PC-3 (cell line): Measurements from ENCODE around the gene GJC1. TPM values are rescaled to one million over a fixed set of nuclear protein-coding genes. Genes with fewer than 3 reads are reported as not detected.

Experiments
- ATAC-seq: fragments of 200-7000 bp; cut with Tn5 transposase; 2 replicates; pipeline ENCODE4 v1.9.1; 2020; ENCODE audit warnings: mild to moderate bottlenecking, moderate library complexity
- BruUV-seq: library from RNA; stranded (reverse); fragments of 400-500 nt; replicated peaks from 2 replicates; lab custom pipeline; 2021; lab: Mats Ljungman, UMichigan
- CTCF ChIA-PET: fragments of 300-600 bp; sonication (Branson Sonifier 250); formaldehyde crosslinking; loops from one replicate; lab custom pipeline; 2022; ENCODE audit warnings: antibody characterized with exemption; lab: Charles Lee
- POLR2A ChIA-PET: fragments of 300-600 bp; sonication (Branson Sonifier 250); formaldehyde crosslinking; loops from one replicate; lab custom pipeline; 2022; ENCODE audit warnings: antibody characterized with exemption; ENCODE audit not compliant: unreplicated experiment; lab: Charles Lee
- DNase-seq: peaks from one replicate; pipeline ENCODE4 v3.0.0-alpha.2; 2015
- H2AFZ ChIP-seq: fragments of 300-600 bp; sonication (generic); 2 replicates; pipeline ENCODE4 v1.6.0; 2016; ENCODE audit warnings: antibody characterized with exemption, low read length
- H3F3A ChIP-seq: fragments of 300-600 bp; sonication (generic); one replicate; pipeline ENCODE4 v1.6.0; 2017; ENCODE audit warnings: antibody characterized with exemption, low read length, control low read depth, mild to moderate bottlenecking; ENCODE audit not compliant: unreplicated experiment
- H3K27ac ChIP-seq: fragments of 300-600 bp; sonication (generic); 2 replicates; pipeline ENCODE4 v1.5.1; 2016; ENCODE audit warnings: mild to moderate bottlenecking, low read length
- H3K27me3 ChIP-seq: fragments of 300-600 bp; sonication (generic); 2 replicates; pipeline ENCODE4 v1.6.1; 2016; ENCODE audit warnings: low read length, mixed read lengths
- H3K36me3 ChIP-seq: fragments of 300-600 bp; sonication (generic); 2 replicates; pipeline ENCODE4 v1.6.1; 2016; ENCODE audit warnings: low read depth, mixed run types, low read length, mixed read lengths
- H3K4me1 ChIP-seq: fragments of 300-600 bp; sonication (generic); 2 replicates; pipeline ENCODE4 v1.5.1; 2016; ENCODE audit warnings: low read length; ENCODE audit not compliant: insufficient read depth
- H3K4me2 ChIP-seq: fragments of 300-600 bp; sonication (generic); 2 replicates; pipeline ENCODE4 v1.6.0; 2016; ENCODE audit warnings: low read length
- H3K4me3 ChIP-seq: fragments of 300-600 bp; sonication (generic); 2 replicates; pipeline ENCODE4 v1.5.1; 2016; ENCODE audit warnings: mild to moderate bottlenecking, low read length, mixed read lengths
- H3K79me2 ChIP-seq: fragments of 300-600 bp; sonication (generic); 2 replicates; pipeline ENCODE4 v1.6.1; 2017; ENCODE audit warnings: low read length, mixed read lengths
- H3K9ac ChIP-seq: fragments of 300-600 bp; sonication (generic); 2 replicates; pipeline ENCODE4 v1.6.0; 2016; ENCODE audit warnings: mild to moderate bottlenecking, low read length
- H3K9me2 ChIP-seq: fragments of 300-600 bp; sonication (generic); replicated peaks from 2 replicates; pipeline ENCODE4 v1.6.1; 2016; ENCODE audit warnings: mixed run types, low read length, mixed read lengths
- H3K9me3 ChIP-seq: fragments of 300-600 bp; sonication (generic); 2 replicates; pipeline ENCODE4 v1.6.1; 2016; ENCODE audit warnings: low read length, mixed read lengths
- H4K20me1 ChIP-seq: fragments of 300-600 bp; sonication (generic); 2 replicates; pipeline ENCODE4 v1.6.1; 2016; ENCODE audit warnings: low read length, mixed read lengths
- CTCF ChIP-seq: fragments of 300-600 bp; sonication (generic); conservative IDR thresholded peaks from 2 replicates; pipeline ENCODE4 v1.5.1; 2017; ENCODE audit warnings: antibody characterized with exemption, low read depth, mild to moderate bottlenecking, low read length
- EZH2 ChIP-seq: fragments of 300-600 bp; sonication (generic); IDR thresholded peaks from one replicate; pipeline ENCODE4 v1.6.1; 2017; ENCODE audit warnings: antibody characterized with exemption, mild to moderate bottlenecking, low read length; ENCODE audit not compliant: unreplicated experiment
- EZH2phosphoT487 ChIP-seq: fragments of 300-600 bp; sonication (generic); IDR thresholded peaks from 2 replicates; pipeline ENCODE4 v1.6.1; 2018; ENCODE audit warnings: mild to moderate bottlenecking, antibody characterized with exemption, low read length, borderline replicate concordance
- intact Hi-C: fragments of 100-400 bp; cut with micrococcal nuclease; formaldehyde crosslinking; loops from 2 replicates; pipeline ENCODE4 v1.9.0; 2023
- total RNA-seq: library from RNA; depleted of rRNA; stranded (reverse); fragments of >200 nt; gene quantifications from 2 replicates; pipeline ENCODE4 v1.2.3, GENCODE V29; 2014

The GJC1 gene
- total RNA-seq, 1 experiment from 2014 or later = 17.1 TPM

DNA sequence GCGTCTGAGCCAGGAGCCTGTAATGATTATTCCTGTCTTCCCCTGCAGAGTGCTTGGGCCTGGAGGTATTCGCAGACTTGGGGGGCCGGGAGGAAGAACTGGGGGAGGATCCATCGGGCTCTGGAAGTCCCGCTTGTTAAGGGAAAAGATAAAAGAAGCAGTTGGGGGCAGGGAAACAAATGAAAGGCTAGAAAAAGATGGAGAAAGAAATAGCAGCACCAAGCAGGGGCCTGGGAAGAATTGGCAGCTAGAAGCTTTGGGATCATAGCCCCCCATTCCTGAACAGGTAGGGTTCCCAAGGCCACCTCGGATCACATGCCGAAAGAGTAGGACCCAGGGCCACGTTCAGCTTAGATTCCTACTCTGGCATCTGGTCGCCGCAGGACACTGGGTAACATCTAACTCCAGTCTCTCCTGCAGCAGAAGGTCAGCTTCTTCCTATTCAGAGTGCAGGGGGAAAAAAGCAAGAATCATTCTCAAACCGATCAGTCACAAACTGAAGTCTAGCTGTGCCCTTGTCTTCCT is 47.7 kb downstream of the GJC1 start:
- Histone ChIP-seq H3K4me1 (no peaks in the 10 kb centered on the region), H3K36me3 (no peaks in the 10 kb centered on the region), H3K9me2 (no peaks in the 10 kb centered on the region), H3K27me3 (no peaks in the 10 kb centered on the region), H2AFZ (no peak overlapping the region), H3K9me3 (no peaks in the 10 kb centered on the region), H3K27ac (no peak overlapping the region), H3K4me3 (no peak overlapping the region), H3K4me2 (no peak overlapping the region), H4K20me1 (no peaks in the 10 kb centered on the region), H3K79me2 (no peaks in the 10 kb centered on the region), H3F3A (no peaks in the 10 kb centered on the region), H3K9ac (no peak overlapping the region)
- CTCF ChIA-PET = no interaction called here
- TF ChIP-seq CTCF (no peak), EZH2phosphoT487 (no peak), EZH2 (no peak)
- no peak for ATAC-seq
- intact Hi-C loops = no loop called here
- POLR2A ChIA-PET = no interaction called here
- no TSS peak for BruUV-seq
- no peak for DNase-seq

DNA sequence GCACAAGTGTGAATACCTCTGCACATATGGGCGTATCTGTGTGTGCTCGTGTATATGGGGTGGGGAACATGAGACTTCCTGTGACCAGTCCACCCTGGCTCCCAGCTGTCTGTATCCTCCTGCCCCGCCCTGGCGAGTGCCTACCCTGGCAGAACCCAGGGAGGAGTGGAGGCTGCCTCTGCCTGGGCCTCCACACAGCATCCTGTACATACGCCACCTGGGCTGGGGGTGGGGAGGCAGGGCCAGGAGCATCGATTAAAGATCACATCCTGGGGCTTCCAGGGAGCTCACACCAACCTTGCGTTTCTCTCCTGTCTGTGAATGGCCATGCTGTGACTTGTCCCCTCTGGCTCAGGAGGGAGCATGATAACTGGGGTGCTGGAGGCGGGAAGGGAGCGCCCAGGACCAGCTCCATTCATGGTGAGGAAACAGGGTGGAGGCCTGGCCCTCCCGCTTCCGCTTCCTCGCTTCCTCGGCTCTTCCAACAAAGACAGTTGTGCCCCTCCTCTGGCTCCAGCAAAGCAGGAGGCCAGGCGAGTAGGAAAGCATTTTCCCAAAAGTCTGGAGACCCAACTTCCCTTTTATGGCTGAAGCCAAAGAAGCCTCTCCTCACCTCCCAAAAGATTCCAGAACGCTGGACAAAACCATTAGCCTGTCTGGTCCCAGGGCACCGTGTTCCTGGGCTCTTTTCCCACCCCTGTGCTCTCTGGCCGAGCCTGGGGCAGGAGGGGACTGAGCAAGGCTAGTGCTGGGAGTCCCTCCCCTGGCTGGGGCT is 48.3 kb downstream of the GJC1 start:
- no peak for DNase-seq
- CTCF ChIA-PET = no interaction called here

More for the DNA sequence above, 48.3 kb downstream of the GJC1 start:
- no peaks in the 10 kb centered on the region for H3K9me2 ChIP-seq
- no peak overlapping the region for H2AFZ ChIP-seq
- H3K27me3 ChIP-seq = no peaks in the 10 kb centered on the region
- peak; percentile 19 for ATAC-seq
- no TSS peak for BruUV-seq
- no peak overlapping the region for H3K4me3 ChIP-seq
- H4K20me1 ChIP-seq = no peaks in the 10 kb centered on the region
- no peaks in the 10 kb centered on the region for H3K79me2 ChIP-seq
- H3K9me3 ChIP-seq = no peaks in the 10 kb centered on the region
- POLR2A ChIA-PET = no interaction called here
- intact Hi-C loops = no loop called here
- no peak overlapping the region for H3K9ac ChIP-seq
- no peaks in the 10 kb centered on the region for H3K36me3 ChIP-seq
- no peaks in the 10 kb centered on the region for H3K4me1 ChIP-seq
- H3F3A ChIP-seq = no peaks in the 10 kb centered on the region
- TF ChIP-seq CTCF (no peak), EZH2 (no peak), EZH2phosphoT487 (no peak)
- no peak overlapping the region for H3K4me2 ChIP-seq
- no peak overlapping the region for H3K27ac ChIP-seq
